Measurements from ENCODE around the gene UBE2I. TPM values are rescaled to one million over a fixed set of nuclear protein-coding genes. Genes with fewer than 3 reads are reported as not detected.

UBE2I gene
- total RNA-seq, 1 experiment from 2014 or later: 271 TPM

GRCh38 chr16:1261131-1261892 is 48.1 kb upstream of the UBE2I start:
- 0 out of 2 replicates have a peak, but pooled peaks cover 5% of the 10 kb centered on the region for H3F3A ChIP-seq (ENCODE audit: insufficient read depth, low read depth)
- H3K27ac ChIP-seq: no peak overlapping the region
- TF ChIP-seq CTCF (conservative IDR thresholded peaks at IDR 0.05) (no peak), EZH2 (IDR thresholded peaks at IDR 0.05; ENCODE audit: low read depth) (peak; percentile 79; the same call in 1 of the 2 replicates)
- no peaks in the 10 kb centered on the region for H3K36me3 ChIP-seq (ENCODE audit: low read depth)
- POLR2A ChIA-PET (ENCODE audit: unreplicated experiment): no interaction called here
- peak in 1 of 2 experiments; percentile 76 for DNase-seq
- no peak overlapping the region for H2AFZ ChIP-seq
- H3K27me3 ChIP-seq (ENCODE audit: insufficient read depth, low read depth): peaks cover 61% of the 10 kb centered on the region
- H3K4me2 ChIP-seq: peak overlapping the region; percentile 19; the same call in 1 of the 2 replicates
- no peaks in the 10 kb centered on the region for H4K20me1 ChIP-seq (ENCODE audit: insufficient read depth)
- no TSS peak for BruUV-seq (replicated peaks)
- H3K79me2 ChIP-seq (ENCODE audit: low read depth): no peaks in the 10 kb centered on the region
- no peak overlapping the region for H3K4me3 ChIP-seq
- CTCF ChIA-PET: no interaction called here
- H3K9me2 ChIP-seq (ENCODE audit: insufficient read depth): no peaks in the 10 kb centered on the region
- H3K9me3 ChIP-seq (ENCODE audit: insufficient read depth, low read depth): no peaks in the 10 kb centered on the region
- H3K4me1 ChIP-seq (replicated peaks; ENCODE audit: insufficient read depth): no peaks in the 10 kb centered on the region; the same call in 1 of the 2 replicates
- intact Hi-C loops (cut with micrococcal nuclease; ENCODE audit: unreplicated experiment): no loop called here

GRCh38 chr16:1262210-1262845 is 47.1 kb upstream of the UBE2I start:
- no peak overlapping the region for H3K4me2 ChIP-seq
- intact Hi-C loops (cut with micrococcal nuclease; ENCODE audit: unreplicated experiment): no loop called here
- no peaks in the 10 kb centered on the region for H3K36me3 ChIP-seq (ENCODE audit: low read depth)
- ChIA-PET POLR2A (ENCODE audit: unreplicated experiment) (no interaction called here), CTCF (no interaction called here)
- no TSS peak for BruUV-seq (replicated peaks)
- no peaks in the 10 kb centered on the region for H3K9me2 ChIP-seq (ENCODE audit: insufficient read depth)
- no peak for TF ChIP-seq CTCF (conservative IDR thresholded peaks at IDR 0.05)
- no peak for TF ChIP-seq EZH2 (IDR thresholded peaks at IDR 0.05; ENCODE audit: low read depth)
- no peaks in the 10 kb centered on the region for H3K79me2 ChIP-seq (ENCODE audit: low read depth)
- DNase-seq: no peak
- no peaks in the 10 kb centered on the region for H3K9me3 ChIP-seq (ENCODE audit: insufficient read depth, low read depth)
- H4K20me1 ChIP-seq (ENCODE audit: insufficient read depth): no peaks in the 10 kb centered on the region
- H3K4me3 ChIP-seq: no peak overlapping the region
- no peaks in the 10 kb centered on the region; the same call in 1 of the 2 replicates for H3K4me1 ChIP-seq (replicated peaks; ENCODE audit: insufficient read depth)
- peaks cover 72% of the 10 kb centered on the region for H3K27me3 ChIP-seq (ENCODE audit: insufficient read depth, low read depth)
- H3F3A ChIP-seq (ENCODE audit: insufficient read depth, low read depth): 0 out of 2 replicates have a peak, but pooled peaks cover 5% of the 10 kb centered on the region
- no peak overlapping the region for H2AFZ ChIP-seq
- H3K27ac ChIP-seq: no peak overlapping the region

- Histone ChIP-seq H4K20me1 (ENCODE audit: insufficient read depth) (no peaks in the 10 kb centered on the region), H3K27ac (no peak overlapping the region), H3K36me3 (ENCODE audit: low read depth) (no peaks in the 10 kb centered on the region), H3K27me3 (ENCODE audit: insufficient read depth, low read depth) (peaks cover 73% of the 10 kb centered on the region), H3K4me1 (replicated peaks; ENCODE audit: insufficient read depth) (no peaks in the 10 kb centered on the region; the same call in 1 of the 2 replicates), H2AFZ (no peak overlapping the region), H3F3A (ENCODE audit: insufficient read depth, low read depth) (0 out of 2 replicates have a peak, but pooled peaks cover 5% of the 10 kb centered on the region), H3K79me2 (ENCODE audit: low read depth) (no peaks in the 10 kb centered on the region), H3K4me2 (no peak overlapping the region), H3K9me2 (ENCODE audit: insufficient read depth) (no peaks in the 10 kb centered on the region), H3K4me3 (no peak overlapping the region), H3K9me3 (ENCODE audit: insufficient read depth, low read depth) (no peaks in the 10 kb centered on the region)
- intact Hi-C loops (cut with micrococcal nuclease; ENCODE audit: unreplicated experiment): no loop called here
- TF ChIP-seq EZH2 (IDR thresholded peaks at IDR 0.05; ENCODE audit: low read depth) (no peak), CTCF (conservative IDR thresholded peaks at IDR 0.05) (no peak)
- ChIA-PET POLR2A (ENCODE audit: unreplicated experiment) (no interaction called here), CTCF (interaction anchor here (0.6 kb wide), 1 partner anchor 413 kb away, joined by 3 read pairs; no protein-coding TSS in a partner anchor)
- BruUV-seq (replicated peaks): no TSS peak
- no peak for DNase-seq
Observed at GRCh38 chr16:1262846-1263221, 46.6 kb upstream of the UBE2I start.
